Smooth muscle cell of the brain vasculature (primary cell): ENCODE data around the gene TNPO3.

Experiments
- DNase-seq: peaks from one replicate; pipeline ENCODE4 v3.0.0-alpha.2; 2012; ENCODE audit warnings: low read depth, low spot score

Gene TNPO3

DNA sequence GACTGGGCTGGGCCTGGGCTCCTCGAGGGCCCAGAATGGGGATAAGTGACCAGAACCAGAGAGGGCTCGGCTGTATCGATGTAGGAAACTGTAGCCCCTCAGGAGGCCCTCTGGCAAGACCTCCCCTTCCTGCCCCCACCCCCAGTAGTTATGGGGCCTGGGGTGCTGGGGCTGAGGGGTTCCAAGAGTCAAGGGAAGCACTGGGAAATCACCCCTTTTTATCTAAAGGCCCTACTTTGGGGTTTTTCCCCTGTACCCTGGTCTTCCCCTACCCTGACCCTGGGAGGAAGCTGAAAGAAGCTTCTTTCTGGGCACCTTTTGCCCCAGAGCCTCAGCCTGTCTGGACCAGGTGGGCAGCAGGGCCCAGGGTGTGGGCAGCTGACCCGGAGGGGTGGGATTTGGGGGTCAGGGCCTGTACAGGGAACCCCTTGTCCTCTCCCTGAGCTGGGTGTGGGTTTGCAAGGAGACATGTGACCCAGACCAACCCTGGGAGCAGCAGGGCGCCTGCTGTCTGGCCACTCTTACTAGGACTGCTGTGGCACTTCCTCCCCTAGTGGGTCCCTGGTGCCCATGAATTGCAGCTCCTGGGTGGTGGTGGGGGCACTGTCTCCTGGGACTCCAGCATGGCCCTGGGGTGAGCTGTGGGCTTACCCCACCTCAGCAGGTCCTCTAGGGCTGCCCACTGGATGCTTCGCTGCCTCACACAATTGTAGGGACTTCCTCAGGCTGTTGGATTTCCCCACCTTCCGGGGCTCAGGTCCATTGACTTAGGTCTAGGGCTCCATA, 115.6 kb downstream of the TNPO3 start:
- DNase-seq = no peak

DNA sequence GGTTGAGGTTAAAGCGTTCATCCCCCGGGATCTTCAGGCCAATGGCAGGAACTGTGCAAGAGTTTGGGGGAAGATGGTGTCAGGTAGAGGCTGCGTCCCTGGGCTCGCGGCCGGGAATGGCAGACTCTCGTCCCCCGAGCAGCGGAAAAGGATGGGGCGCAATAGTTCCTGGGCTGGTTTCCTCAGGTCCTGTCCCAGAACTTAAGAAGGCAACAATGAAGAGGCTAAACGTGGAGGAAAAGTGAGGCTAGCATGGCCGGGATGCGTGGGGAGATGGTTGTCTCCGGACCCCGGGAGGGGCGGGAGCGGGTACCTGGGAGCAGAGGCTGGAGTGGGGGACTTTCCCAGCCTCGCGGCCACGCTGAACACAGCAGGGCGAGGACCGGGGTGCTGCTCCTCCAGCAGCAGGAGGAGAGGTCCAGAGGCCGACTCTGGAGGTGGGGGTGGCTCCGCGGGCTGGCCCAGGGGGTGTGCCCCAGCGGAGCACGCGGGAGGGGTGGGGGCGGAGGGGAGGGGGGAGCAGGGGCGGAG, 116.3 kb downstream of the TNPO3 start:
- DNase-seq = no peak

DNA sequence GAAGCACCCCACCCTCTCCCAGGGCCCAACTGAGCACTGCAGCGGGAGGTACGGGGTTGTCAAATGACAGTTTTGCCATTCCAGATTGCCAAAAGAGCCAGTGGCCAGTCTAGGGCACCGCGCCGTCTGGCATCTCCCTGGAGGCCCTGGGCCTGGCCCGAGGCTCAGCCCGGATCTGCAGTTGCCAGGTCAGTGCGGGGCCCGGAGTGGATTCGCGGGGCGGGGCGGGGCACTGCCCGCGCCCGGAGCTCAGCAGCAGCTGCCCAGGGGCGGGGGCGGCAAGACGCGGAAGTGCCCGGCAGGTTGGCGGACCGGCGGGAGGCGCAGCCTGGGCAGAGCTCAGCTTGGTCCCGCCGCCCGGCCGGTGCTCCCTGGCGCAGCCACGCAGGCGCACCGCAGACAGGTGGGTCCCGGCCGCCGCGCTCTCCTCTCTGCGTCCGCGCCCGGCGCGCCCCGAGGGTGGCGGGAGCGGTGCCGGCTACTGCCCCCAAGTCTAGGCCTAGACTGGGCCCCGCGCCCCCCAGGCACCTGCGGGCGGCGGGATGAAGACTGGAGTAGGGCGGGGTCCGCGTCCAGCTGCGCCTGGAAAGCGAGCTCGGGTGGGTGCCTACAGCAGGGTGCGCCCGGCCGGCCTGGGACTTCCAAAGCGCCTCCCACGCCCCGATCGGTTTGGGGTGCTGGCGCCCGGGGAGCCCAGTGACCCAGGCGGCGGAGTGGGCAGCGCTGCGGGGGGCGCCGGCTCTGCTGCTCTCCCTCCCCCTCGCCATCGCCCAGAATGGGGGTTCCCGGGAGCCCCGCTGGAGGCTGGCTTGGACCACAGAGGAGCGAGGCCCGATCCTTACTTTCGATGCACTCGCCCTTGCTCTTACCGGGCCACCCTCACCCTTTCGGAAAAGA, 117.0 kb downstream of the TNPO3 start, which contains the start of gene IRF5:
Gene IRF5 (plus strand): TSS at position 281 of the 897 bp plus-strand sequence. CDS start 4,155 bp downstream, outside the sequence.
- DNase-seq = no peak

DNA sequence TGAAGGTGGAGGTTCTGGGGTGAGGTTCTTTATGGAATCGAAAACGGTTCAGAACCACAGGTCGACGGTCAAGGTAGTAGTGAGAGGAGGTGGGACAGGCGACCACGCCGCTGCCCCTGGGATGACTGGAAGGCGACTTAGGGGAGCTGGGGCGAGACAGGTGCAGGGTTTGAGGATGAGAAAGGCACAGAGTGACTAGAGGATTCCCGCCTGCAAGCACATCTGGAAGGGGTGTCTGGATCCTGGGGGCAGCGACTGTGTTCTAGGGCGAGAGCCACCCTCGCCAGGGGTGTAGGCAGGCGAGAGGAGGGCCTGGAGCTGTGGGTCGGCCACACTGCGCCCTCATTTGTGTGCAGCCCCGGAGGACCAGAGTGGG, 117.7 kb downstream of the TNPO3 start:
- DNase-seq = no peak

DNA sequence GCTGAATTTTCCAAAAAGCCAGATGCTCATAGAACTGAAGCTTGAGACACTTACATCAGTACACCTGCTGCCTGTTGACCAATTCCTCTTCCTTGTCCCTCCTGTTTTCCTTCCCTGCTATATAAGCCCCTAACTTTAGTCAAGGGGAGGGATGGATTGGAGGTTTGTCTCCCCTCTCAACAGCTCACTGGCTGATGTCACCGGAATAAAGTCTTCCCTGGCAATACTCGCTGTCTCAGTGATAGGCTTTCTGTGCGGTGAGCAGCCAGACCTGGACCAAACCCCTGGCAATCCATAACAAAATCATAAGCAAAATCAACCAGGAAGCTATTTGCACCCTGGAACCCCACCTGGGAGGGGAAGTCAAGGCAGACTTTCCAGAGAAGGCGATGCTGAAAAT, 118.1 kb downstream of the TNPO3 start:
- no peak for DNase-seq

DNA sequence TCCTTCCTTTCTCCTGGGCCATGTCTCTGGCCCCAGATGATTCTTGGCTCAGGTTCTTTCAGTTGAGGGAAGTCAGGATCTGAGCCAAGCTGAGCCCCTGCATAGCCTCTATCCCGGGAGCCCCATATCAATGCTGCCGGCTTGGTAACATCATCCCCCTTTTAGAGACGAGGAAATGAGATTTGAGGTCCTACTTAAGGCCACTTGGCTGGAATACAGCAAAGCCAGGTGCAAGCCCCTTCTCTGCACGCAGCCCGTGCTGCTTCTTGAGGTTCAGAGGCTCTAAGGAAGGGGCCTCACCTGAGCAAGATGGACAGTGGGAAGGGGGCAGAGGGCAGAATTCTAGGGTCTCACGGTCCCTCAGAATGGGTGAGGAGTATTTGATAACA, 119.6 kb downstream of the TNPO3 start:
- DNase-seq = no peak

DNA sequence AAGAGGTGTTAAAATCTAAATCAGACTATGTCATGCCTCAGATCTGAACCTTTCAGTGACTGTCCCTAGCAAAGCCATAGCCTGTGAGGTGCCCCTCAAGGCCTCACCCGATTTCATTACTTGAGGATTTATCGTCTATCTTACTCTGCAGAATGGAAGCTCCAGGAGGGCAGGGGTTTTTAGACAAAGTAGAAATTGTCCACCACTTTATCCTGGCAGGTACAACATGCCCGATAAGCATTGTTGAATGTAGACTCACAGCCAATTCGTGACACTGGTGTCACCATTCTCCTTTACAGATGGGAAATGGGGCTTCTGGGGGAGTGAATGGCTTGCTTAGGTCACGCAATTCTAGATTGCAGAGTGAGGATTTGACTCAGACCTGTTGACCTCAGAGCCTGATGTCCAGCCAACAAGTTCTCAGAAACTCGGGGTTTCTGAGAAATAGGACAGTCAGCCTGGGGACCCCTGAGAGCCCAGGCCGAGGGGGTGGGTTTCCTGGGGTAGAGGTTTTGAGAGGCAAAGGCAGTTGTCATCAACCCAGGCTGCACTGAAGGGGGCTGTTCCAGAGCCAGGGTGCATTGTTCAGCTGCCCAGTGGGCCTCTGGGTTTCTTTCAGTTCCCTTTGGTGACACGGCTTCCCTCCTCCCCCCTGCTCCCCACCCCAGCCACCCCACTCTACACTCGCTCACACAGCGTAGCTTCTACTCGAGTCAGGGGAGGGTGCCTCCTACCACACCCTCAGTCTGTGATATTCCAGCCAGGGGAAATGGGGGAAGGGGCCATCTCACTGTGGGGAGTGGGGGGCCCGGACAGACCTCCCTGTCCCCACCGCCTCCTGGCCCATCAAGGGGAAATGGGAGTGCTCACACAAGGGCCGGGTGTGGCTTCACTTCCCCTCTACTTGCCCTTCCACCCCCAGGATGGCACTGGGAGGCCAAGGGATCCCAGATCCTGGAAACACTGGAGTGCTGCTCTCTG, 120.3 kb downstream of the TNPO3 start:
- DNase-seq = no peak

DNA sequence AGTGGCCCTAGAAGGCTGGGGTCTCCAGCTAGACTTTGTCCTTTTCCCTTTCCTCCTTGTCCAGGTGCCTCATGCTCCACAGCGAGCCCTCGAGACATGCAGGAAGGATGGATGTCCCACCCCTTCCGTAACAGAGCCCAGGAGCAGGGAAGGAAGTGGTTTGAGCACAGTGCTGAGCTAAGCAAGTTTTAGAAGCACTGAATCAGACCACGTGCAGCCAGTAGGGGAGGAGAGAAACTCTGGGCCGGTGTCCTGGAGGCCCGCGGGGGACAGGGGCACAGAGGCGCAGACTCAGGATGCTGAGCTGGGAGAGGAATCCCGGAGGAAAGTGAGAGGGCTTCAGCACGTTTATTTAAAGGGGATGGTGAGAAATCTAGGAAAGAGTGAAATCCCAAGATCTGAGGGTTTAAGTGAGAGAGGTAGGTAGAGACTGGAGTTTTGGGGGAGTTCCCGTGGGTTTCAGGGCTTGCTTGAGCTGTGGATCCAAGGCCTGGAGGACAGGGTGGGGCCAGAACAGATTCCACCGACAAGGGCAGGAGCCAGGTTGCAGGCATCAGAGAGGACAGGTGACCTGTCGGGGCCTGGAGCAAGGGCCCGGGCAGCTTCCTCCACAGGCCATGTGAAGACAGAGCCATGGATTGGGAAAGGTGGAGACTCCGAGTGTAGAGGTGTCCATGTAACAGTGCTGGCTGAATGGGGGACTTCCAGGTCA, 121.6 kb downstream of the TNPO3 start:
- DNase-seq = no peak

DNA sequence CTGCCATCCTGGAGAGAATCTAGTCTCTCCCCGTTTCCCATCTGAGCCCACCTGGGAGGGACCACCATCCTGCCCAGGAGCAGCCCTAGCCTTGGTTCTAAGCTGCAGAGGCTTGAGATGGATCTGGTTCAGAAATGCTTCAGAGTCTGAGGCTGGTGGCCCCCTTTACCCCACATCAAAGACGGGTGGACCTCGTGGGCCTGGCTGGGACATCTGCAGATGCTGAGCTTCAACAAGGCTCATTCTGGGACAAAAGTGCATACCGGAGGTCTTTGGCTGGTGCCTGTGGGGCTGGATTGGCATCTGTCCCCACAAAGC, 122.1 kb downstream of the TNPO3 start:
- DNase-seq = no peak

DNA sequence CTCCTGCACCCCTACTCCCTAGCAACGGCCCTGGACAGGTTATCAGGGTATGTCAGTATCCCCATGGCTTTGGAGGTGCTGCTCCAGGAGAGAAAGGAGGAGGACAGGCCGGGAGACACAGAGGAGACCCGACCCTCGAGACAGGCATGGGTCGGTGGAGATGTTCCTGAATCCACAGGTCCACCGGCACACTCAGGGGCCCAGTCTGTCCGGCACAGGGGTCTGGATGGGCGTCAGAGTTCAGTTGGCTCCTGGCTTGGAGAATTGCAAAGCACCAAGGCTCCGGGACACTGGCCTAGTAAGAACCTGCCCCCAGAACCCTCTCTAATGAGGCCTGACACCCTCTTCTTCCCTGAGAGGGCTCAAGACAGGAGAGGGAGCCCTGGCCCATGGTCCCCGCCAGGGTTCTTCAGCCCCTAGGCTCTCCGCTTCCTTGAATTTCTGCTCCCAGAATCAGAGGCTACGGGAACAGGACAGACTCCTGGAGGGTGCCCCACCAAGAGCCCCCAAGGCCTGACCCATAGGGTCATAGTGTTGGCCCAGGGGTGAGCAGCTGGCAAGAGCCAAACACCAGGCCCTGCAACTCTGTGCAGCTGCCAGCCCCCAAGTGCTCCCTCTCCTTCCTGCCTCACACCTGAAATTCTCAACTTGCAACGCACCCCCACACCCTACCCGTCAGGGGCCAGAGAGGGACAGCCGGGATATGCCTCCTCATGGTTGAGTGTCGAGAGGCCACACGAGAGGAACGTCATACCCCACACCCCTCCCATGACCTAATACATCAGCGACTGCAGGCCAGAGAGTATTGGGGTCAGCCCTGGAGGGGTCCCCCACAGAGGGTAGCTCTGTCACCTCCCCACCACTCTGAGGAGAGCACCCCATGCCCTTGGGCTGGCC, 122.7 kb downstream of the TNPO3 start:
- DNase-seq = no peak

DNA sequence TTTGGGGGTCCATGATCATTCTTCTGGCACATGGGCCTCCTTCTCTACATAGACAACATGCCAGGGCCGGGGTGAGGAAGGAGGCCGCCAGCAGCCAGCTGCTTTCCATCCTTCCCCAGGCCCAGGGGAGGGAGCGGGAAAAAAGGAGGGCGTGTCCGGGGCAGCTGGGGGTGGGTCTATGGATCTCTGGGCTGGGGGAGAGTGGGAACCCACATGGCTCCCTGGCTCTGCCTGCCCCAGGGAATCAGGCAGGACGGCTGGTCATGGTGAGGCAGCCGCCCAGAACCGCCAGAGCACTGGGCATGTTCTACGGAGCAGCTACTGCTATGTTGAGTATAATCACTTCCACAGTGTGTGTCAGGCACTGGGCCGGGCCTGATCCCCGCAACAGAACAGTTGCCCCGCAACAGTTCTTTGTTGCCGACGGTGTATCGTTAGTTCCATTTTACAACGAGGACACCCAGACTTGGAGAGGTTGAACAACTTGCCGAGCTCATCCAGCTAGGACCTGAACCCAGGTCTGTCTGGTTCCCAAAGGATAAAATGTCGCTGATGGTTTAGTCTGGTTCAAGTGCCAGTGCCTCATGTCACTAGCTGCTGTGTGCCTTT, 123.6 kb downstream of the TNPO3 start:
- no peak for DNase-seq

DNA sequence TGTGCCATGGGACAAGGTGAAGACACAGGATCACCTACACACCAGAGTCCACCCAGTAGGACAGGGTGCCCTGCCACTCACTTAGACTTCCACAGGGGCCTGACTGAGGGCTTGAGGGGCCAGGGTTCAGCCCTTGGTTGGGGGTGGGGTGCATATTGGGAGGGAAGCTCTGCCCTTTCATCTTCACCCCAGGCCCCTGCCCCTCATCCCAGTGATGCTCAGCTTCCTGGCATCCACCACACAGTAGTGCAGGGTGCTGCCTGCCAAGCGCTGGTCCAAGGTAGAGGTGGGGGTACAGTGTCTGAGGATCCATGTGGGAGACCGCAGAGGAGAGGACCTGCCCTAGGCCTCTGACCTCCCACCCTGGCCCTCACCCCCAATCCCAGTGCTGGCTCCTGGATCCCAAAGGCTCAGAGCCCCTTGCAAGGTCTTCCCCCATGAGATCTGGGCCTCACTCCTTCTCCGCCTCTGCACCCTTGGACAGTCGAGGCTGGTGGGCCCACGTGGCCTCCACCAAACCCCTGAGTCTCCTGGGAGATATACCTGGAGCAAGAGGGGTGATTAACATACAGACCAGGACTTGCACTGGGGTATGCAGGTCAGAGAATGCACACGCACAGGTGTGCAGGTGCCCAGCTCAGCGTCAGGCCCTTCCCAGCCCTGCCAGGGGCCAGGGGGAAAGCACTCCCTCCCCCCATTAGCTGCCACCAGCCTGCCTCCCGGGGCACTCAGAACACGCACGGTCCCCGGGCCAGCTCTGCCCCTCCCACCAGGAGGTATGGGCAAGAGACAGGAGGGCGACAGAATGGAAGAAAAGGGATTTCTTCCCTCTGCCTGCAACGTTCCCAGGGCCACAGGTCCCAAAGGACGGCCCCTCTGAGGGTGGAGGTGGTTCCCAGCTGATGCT, 125.8 kb downstream of the TNPO3 start:
- DNase-seq = no peak

DNA sequence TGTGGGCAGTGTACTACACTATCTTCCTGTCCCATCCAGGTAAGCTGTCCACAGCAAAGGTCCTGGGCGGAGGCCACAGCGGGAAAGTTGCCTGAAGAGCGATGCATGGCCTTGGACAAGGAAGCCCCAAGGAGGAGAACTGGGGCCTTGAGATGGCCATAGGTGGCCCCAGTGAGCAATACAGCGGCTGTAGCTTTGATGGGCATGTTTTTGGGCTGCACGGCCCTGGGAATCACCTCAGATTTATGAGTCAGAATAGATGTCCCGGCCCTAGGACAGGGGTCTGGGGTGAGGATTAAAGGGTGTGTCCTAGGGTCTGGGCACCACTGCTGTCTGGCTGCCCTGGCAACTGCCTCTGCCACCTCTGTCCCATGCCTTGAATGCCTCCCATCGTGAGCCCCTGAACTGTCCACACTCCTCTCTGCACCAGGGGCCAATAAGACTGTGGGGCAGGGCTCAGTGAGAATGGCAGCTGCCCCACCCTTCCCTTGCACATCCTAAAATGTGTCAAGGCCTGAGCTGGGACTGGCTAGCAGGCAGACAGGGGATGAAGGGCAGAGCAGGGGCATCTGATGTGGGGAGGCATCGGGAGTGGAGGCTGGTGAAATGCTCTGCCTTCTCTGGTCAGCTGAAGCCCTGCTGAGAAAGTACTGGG, 126.6 kb downstream of the TNPO3 start:
- DNase-seq = no peak

DNA sequence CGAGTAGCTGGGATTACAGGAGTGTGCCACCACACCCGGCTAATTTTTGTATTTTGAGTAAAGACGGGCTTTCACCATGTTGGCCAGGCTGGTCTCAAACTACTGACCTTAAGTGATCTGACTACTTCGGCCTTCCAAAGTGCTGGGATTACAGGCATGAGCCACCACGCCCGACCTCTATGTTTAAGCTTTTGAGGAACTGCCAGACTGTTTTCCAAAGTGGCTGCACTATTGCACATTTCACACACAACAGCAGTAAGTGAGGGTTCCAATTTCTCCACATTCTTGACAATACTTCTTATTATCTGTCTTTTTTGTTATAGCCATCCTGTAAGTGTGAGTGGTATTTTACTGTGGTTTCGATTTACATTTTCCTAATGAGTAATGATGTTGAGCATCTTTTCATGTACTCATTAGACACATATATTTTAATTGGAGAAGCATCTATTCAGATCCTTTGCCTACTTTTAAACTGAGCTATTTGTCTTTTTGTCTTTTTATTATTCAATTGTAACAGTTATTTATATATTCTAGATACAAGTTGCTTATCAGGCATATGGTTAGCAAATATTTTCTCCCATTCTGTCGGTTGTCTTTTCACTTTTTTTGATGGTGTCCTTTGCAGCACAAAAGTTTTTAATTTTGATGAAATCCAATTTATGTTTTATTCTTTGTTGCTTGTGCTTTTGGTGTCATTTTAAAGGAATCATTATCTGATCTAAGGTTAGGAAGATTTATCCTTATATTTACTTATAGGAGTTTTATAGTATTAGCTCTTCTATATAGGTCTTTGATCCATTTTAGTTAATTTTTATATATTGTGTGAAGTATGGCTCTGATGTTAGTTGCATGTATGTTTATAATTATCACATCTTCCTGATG, 130.0 kb downstream of the TNPO3 start:
- no peak for DNase-seq

DNA sequence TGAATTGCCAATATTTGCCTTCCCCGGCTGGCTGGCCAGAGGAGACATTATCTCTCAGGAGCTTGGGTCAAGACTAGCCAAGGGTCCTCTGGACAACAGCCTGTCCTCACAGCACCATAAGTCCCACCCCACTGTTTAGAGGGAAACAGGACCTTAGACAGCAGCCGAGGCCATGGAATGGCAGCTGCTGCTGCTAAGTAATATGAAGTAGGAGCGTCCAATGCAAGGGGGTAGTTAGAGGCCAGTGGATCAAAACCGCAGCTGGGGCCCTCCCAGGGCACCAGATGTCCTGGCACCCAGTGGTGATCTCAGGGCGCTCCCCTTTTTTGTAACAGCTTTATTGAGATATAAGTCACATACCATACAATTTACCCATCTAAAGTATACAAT, 131.5 kb downstream of the TNPO3 start:
- DNase-seq = no peak

DNA sequence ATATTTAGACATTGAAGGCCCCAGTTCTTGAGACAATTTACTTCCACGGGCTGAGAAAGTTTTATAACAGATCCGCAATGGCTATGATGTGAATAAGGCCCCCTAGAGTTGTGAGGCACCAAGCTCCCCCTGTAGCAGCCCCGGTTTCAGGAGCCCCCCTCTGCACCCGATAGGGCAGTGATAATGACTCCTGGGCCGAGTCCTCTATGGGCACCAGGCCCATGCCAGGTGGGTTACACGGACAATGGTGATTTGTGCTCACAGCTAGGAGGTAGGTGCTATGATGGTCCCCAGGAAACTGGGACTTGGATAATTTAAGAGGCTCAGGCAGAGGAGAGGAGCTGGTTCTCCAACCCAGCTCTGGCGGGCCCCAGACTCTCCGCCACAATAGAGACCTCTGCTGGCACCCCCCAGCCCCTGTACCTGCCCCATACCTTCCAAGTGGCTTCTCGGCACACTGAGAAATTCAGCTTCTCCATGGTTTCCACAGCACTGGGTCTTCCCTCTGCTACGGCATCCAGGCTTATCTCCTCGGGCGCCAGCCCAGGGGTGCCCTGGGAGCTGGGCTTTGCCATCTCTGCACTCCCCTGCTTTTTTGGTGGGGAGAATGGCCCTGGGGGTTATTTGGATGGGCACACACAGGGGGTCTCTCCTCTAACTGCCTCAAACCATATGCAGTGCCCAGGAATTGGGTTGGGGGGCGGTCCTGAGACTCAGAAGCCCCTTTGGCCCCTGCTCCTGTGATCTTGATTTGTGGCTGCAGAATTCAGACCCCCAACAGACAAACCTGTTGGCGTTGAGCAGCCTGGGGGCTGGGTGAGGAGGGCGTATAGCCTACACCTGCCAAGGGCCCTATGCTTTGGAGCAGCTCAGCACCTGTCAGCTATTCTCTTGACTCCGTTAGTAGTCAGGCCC, 132.2 kb downstream of the TNPO3 start:
- no peak for DNase-seq
